ENCODE results near the gene ADD2. TPM values are rescaled to one million over a fixed set of nuclear protein-coding genes. Genes with fewer than 3 reads are reported as not detected.
A peak's percentile ranks its signal among the peaks of the same experiment; 100 is the strongest.
"Not testable (repeated sequence)": the region's sequence is repeated elsewhere in the genome, so short reads cannot be mapped to it uniquely, and the experiment has no call there.

ADD2 gene
- total and polyA plus RNA-seq, 5 donors = 0.40 to 1.3 (median 0.45) TPM

DNA sequence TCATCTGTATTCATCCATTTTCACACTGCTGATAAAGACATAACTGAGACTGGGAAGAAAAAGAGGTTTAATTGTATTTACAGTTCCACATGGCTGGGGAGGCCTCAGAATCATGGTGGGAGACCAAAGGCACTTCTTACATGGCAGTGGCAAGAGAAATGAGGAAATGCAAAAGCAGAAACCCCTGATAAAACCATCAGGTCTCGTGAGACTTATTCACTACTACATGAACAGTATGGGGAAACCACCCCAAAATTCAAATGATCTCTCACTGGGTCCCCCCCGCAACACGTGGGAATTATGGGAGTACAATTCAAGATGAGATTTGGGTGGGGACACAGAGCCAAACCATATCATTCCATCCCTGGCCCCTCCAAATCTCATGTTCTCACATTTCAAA, 30.0 kb upstream of the ADD2 start:
- H3K4me1 ChIP-seq (ENCODE audit: control insufficient read depth, insufficient read depth, low read length); intact Hi-C loops (cut with DNase I); H3K4me3 ChIP-seq (ENCODE audit: low read length); H3K9me3 ChIP-seq (ENCODE audit: control insufficient read depth, low read length); H3K27me3 ChIP-seq (ENCODE audit: control insufficient read depth, insufficient read depth); ATAC-seq; DNase-seq; H3K27ac ChIP-seq (ENCODE audit: low read length): not testable (repeated sequence)
- WGBS = 85% methylated on average over 3 of the region's 3 CpGs

DNA sequence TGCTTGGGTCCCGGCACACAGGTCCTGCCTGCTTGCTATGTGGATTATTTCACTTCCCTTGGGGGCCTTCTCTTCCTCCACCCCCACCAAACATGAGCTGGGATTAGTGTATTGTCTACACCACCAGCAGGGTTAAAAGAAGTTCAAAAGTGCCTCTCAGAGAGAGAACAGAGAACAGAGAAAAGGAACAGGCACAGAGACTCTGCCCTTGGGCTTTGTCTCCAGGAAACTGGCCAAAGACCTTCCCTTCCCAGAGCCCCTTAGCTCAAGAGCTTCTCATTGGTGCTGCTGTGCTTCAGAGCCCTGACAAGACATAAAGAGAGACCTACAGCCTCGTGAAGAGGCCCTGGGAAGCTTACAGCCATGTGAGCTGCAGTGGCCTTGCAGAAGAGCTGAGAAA, 29.5 kb upstream of the ADD2 start:
- 45% methylated on average over 2 of the region's 2 CpGs for WGBS
- H3K27ac ChIP-seq (ENCODE audit: low read length) = no peak overlapping the region
- no peak overlapping the region for H3K4me3 ChIP-seq (ENCODE audit: low read length)

DNA sequence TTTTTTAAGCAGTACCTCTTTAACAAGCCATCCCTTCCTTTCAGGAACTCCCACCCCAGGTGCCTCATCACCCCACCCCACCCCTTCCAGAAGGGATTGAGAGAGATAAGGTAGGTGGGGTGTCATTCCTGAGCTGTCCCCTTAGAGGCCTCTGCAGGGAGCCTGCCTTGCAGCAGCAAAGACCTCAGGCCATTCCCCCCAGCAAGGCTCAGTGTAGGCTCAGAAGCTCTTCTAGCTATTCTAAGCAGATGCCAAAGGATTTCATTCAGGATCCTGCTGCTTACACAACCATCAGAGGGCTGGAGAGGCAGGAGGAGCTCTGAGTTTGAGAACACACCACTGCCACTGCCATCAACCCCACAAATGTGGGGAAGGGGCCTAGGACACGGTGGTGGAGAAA, 28.3 kb upstream of the ADD2 start:
- H3K9me3 ChIP-seq (ENCODE audit: control insufficient read depth, low read length) = no peaks in the 10 kb centered on the region
- no peaks in the 10 kb centered on the region for H3K27me3 ChIP-seq (ENCODE audit: control insufficient read depth, insufficient read depth)

More for the DNA sequence above, 29.5 kb upstream of the ADD2 start:
- DNase-seq (no peak), ATAC-seq (no peak)
- Histone ChIP-seq H3K9me3 (ENCODE audit: control insufficient read depth, low read length) (no peaks in the 10 kb centered on the region), H3K4me1 (ENCODE audit: control insufficient read depth, insufficient read depth, low read length) (no peaks in the 10 kb centered on the region), H3K27me3 (ENCODE audit: control insufficient read depth, insufficient read depth) (no peaks in the 10 kb centered on the region)
- intact Hi-C loops (cut with DNase I) = no loop called here

DNA sequence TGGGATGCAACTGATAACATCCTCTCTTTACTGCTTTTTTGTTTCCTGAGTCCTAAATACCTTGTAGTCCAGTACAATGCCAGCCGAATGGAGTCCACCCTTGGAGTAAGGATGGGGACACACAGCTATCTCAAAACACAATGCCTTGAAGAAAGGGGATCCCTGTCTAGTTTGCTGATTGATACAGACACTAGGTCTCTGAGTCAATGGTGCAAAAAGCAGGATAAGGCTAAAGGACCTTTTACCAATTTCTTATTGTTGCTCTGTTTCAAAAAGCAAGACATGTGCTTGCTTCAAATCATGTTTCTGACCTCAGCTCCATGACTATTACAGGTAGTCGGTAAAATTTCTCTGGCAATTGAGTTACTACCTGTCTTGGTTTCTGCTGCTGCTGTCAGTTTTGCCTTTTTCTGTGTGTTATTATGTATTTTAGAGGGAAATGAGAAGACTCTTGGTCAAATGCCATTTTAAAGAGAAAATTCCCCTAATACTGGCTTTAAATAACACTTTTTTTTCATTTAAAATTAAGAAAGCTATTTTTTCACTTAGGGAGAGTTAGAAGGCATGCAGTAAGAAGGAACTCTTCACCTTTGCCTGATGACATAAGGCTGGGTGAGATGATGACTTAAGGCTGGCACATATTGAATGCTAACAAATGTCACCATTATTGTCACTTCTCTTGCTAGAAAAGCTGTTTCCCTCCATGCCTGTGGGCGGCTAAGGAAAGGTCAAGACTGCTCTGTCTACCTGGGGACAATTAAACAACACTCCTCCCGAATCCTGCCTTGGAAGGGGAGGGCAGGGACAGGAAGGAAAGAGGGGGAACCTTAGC, 27.4 kb upstream of the ADD2 start:
- Histone ChIP-seq H3K4me3 (ENCODE audit: low read length) (no peak overlapping the region), H3K27ac (ENCODE audit: low read length) (no peak overlapping the region), H3K9me3 (ENCODE audit: control insufficient read depth, low read length) (no peaks in the 10 kb centered on the region), H3K27me3 (ENCODE audit: control insufficient read depth, insufficient read depth) (no peaks in the 10 kb centered on the region), H3K4me1 (ENCODE audit: control insufficient read depth, insufficient read depth, low read length) (no peaks in the 10 kb centered on the region)
- intact Hi-C loops (cut with DNase I) = no loop called here
- WGBS = 68% methylated on average over 4 of the region's 4 CpGs
- no peak for ATAC-seq
- DNase-seq = no peak

More for the DNA sequence above, 28.3 kb upstream of the ADD2 start:
- no peak for DNase-seq
- Histone ChIP-seq H3K4me3 (ENCODE audit: low read length) (no peak overlapping the region), H3K4me1 (ENCODE audit: control insufficient read depth, insufficient read depth, low read length) (no peaks in the 10 kb centered on the region), H3K27ac (ENCODE audit: low read length) (no peak overlapping the region)
- no peak for ATAC-seq
- 78% methylated on average over 1 of the region's 1 CpG for WGBS
- intact Hi-C loops (cut with DNase I) = no loop called here

DNA sequence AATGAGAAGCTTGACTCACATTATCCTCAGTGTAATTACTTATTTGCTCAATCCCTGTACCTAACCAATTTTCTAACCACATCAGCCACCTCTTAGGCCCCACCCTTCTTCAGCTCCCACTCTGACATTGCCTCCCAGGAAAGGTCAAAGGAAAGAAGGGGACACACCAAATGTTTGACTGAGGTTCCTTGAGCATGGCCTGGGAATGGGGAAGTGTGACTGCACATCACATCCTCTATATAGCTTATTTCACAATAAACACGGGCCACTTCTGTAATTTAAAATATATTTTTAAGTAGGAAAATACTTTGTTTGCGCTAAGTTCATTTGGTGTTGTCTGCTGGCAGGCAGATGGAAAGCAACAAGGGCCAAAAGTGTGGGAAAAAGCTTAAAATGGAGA, 25.4 kb upstream of the ADD2 start:
- H3K4me1 ChIP-seq (ENCODE audit: control insufficient read depth, insufficient read depth, low read length) = no peaks in the 10 kb centered on the region
- H3K27me3 ChIP-seq (ENCODE audit: control insufficient read depth, insufficient read depth) = no peaks in the 10 kb centered on the region
- no peak for ATAC-seq
- intact Hi-C loops (cut with DNase I) = loop anchor here in 2 of 4 donors (5.0 kb wide), 1 partner anchor 154 kb away; no protein-coding TSS in a partner anchor
- 77% methylated on average over 2 of the region's 2 CpGs for WGBS
- no peak overlapping the region for H3K27ac ChIP-seq (ENCODE audit: low read length)
- DNase-seq = no peak
- H3K4me3 ChIP-seq (ENCODE audit: low read length) = no peak overlapping the region
- H3K9me3 ChIP-seq (ENCODE audit: control insufficient read depth, low read length) = no peaks in the 10 kb centered on the region

DNA sequence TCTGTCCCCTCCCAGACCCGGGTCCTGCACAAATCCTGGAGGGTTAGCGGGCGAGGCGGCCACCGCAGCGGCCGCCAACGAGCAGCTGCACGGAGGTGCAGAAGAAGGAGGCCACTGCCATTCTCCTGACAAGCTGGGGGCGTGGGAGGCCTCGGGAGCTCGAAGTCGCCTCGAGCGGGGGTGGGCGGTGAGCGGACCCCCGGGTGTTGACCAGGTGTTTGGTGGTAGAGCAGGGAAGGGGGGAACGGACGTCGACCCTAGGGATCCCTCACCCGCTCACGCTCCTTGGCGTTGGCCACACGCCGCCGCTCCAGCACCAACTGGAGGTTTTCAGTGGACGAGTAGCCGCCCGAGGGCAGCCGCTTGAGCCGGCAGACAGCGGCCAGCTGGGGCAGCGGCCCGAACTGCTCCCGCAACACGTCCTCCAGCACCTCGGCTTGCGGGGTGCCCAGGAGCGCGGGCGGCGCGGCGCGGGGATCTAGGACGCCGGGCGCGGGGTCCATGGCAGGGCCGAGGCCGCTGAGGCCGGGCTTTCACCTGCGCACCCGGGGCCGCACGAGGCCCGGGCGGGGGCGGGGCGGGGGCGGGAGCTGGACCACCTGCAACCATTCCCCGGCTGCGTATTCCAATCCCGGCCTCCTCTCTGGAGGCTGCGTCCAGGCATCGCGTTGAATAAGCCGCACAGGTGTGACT, 22.3 kb upstream of the ADD2 start, which contains the start of gene FIGLA:
Gene FIGLA, minus strand, starts transcription at position 508 of the 693 bp plus-strand sequence. Its CDS starts 5 bp downstream, at position 503.
- Histone ChIP-seq H3K9me3 (ENCODE audit: control insufficient read depth, low read length) (no peaks in the 10 kb centered on the region), H3K27me3 (ENCODE audit: control insufficient read depth, insufficient read depth) (peaks cover 3% of the 10 kb centered on the region), H3K4me3 (ENCODE audit: low read length) (peak within 1 kb of the TSS; percentile 38), H3K27ac (ENCODE audit: low read length) (no peak within 1 kb of the TSS), H3K4me1 (ENCODE audit: control insufficient read depth, insufficient read depth, low read length) (no peaks in the 10 kb centered on the region)
- intact Hi-C loops (cut with DNase I) = loop anchor here in 2 of 4 donors (5.0 kb wide), 1 partner anchor 157 kb away; no protein-coding TSS in a partner anchor
- WGBS = 3% methylated on average over 69 of the region's 69 CpGs
- ATAC-seq = peak; percentile 20 to 48
- peak in 2 of 3 donors; percentile 50 to 57 for DNase-seq

DNA sequence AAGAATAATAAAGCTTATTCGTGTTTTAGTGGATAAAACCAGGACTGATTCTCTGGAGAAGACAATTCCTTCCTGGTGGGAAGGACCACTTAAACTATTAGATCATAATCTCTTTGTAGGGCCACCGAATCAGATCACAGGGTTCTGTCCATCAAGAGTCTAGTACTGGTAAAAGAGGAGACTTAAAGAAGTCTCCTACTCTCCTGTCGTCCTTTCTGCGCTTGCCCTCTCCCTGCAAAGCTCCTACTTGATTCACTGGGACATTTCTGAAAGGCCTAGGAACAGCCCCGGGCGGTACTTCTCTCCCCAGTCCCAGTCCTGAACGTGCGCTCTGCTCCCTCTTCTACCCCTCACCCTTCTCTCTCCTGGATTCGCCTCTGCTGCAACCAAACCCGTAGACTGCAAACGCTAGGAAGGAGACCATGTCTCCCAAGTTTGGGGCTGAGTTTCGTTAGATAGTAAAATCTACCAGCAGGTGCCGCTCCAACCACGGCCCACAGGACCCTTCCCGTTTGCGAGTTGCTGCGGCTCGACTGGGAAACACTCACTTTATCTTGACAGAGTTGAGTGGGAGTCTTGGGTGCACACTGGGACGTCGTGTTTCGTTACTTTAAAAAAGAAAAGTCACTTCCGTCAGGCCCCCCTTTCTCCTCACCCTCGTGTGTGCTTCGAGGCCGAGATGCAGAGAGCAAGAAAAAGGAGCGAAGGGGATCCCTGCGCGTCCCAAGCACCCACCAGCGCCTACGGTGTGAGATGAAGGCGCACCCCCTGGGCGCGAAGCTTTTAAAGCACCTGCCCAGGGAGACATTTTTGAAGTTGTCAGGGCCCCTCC, 21.5 kb upstream of the ADD2 start:
- Histone ChIP-seq H3K27ac (ENCODE audit: low read length) (no peak overlapping the region), H3K9me3 (ENCODE audit: control insufficient read depth, low read length) (no peaks in the 10 kb centered on the region), H3K4me1 (ENCODE audit: control insufficient read depth, insufficient read depth, low read length) (no peaks in the 10 kb centered on the region), H3K4me3 (ENCODE audit: low read length) (peak overlapping the region; percentile 38), H3K27me3 (ENCODE audit: control insufficient read depth, insufficient read depth) (peaks cover 3% of the 10 kb centered on the region)
- WGBS = 4% methylated on average over 33 of the region's 33 CpGs
- ATAC-seq (peak; percentile 75 to 89), DNase-seq (peak; percentile 60 to 82 (median 76))
- intact Hi-C loops (cut with DNase I) = loop anchor here in 2 of 4 donors (5.0 kb wide), 1 partner anchor 158 kb away; no protein-coding TSS in a partner anchor

DNA sequence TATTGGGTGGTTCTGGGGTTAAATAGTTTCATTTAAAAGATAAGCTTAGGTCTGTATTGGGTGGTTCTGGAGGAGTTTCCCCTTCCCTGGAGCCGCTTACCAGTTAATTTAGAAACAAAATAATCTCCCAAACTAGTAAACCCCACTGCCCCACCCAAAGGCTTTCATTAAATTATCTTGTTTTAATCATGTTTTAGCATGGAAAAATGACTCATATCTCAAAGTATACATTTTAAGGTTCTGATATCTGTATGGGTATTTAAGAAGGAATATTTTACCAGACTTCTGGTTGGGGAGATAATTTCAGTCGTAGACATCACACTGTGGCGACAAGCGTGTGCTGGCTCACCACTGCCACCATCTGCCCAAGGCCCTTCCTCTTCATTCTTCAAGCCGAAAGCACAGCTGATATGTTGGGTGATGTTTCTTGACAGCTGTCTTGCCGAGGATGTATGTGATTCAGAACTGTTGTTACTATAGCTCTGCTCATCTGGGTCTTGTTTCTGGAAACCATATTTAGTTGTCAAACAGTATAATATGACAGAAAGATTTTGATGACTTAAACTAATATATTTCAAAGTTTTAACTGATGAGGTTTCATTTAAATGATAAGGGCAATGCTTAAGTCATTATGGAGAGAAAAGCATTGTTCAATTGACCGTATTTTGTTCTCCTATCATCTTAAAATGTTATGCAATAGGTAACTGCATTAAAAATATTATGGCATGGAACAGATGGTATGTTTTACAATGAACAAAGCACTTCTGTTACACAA, 17.3 kb upstream of the ADD2 start:
- Histone ChIP-seq H3K4me3 (ENCODE audit: low read length) (no peak overlapping the region), H3K27me3 (ENCODE audit: control insufficient read depth, insufficient read depth) (peaks cover 3% of the 10 kb centered on the region), H3K9me3 (ENCODE audit: control insufficient read depth, low read length) (no peaks in the 10 kb centered on the region), H3K27ac (ENCODE audit: low read length) (no peak overlapping the region), H3K4me1 (ENCODE audit: control insufficient read depth, insufficient read depth, low read length) (no peaks in the 10 kb centered on the region)
- 21% methylated on average over 7 of the region's 7 CpGs for WGBS
- peak in 1 of 3 donors; percentile 52 for DNase-seq
- ATAC-seq = no peak
- intact Hi-C loops (cut with DNase I) = no loop called here

DNA sequence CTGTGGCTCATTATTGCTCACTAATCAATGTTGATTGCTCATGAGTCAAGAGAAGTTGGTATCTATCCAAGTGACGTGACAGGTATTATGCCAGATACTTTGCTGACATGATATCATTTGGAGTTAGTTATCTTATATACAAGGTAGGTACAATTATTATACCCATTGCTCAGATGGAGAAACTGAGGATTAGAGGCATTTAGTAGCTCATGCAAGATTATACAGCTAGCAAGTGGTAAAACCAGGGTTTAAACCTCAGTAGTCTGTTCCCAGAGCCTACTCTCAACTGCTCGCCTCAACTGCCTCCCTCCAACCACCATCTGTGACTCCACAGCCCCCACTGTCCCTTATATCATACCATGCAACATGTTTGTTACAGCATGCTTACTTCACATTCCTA, 16.3 kb upstream of the ADD2 start:
- H3K9me3 ChIP-seq (ENCODE audit: control insufficient read depth, low read length) = no peaks in the 10 kb centered on the region
- H3K27ac ChIP-seq (ENCODE audit: low read length) = no peak overlapping the region
- peaks cover 3% of the 10 kb centered on the region for H3K27me3 ChIP-seq (ENCODE audit: control insufficient read depth, insufficient read depth)
- intact Hi-C loops (cut with DNase I) = loop anchor here in 1 of 4 donors (5.0 kb wide), 1 partner anchor 127 kb away; no protein-coding TSS in a partner anchor
- WGBS = 87% methylated on average over 2 of the region's 2 CpGs
- H3K4me1 ChIP-seq (ENCODE audit: control insufficient read depth, insufficient read depth, low read length) = no peaks in the 10 kb centered on the region
- ATAC-seq (no peak), DNase-seq (no peak)
- no peak overlapping the region for H3K4me3 ChIP-seq (ENCODE audit: low read length)
